Activated naive CD8-positive, alpha-beta T cell treated with anti-CD3 and anti-CD28 coated beads for 36 hours (primary cell): Measurements from ENCODE around the gene TOP3B. TPM values are rescaled to one million over a fixed set of nuclear protein-coding genes. Genes with fewer than 3 reads are reported as not detected.
"Not testable (repeated sequence)": the region's sequence is repeated elsewhere in the genome, so short reads cannot be mapped to it uniquely, and the experiment has no call there.

Source experiments
- DNase-seq: peaks from one replicate; pipeline ENCODE4 v3.0.0; 2021
- H3K27ac Mint-ChIP-seq: one replicate; pipeline ENCODE4 v1.8.0; 2022; ENCODE audit warnings: mild to moderate bottlenecking, moderate library complexity, mixed read lengths
- H3K27me3 Mint-ChIP-seq: one replicate; pipeline ENCODE4 v1.8.0; 2022; ENCODE audit warnings: mild to moderate bottlenecking, mixed read lengths
- H3K36me3 Mint-ChIP-seq: one replicate; pipeline ENCODE4 v1.8.0; 2021; ENCODE audit warnings: mild to moderate bottlenecking, mixed read lengths
- H3K4me1 Mint-ChIP-seq: one replicate; pipeline ENCODE4 v1.8.0; 2021; ENCODE audit warnings: mixed read lengths
- H3K4me3 Mint-ChIP-seq: one replicate; pipeline ENCODE4 v1.8.0; 2022; ENCODE audit warnings: mild to moderate bottlenecking, moderate library complexity, mixed read lengths
- H3K9me3 Mint-ChIP-seq: one replicate; pipeline ENCODE4 v1.8.0; 2022; ENCODE audit warnings: mixed read lengths
- total RNA-seq, 2 experiments: library from RNA; stranded (reverse); gene quantifications; one replicate each; pipeline ENCODE4 v1.2.3, GENCODE V29; 2021

The TOP3B gene
- total RNA-seq, 2 experiments from 2014 or later = 31.3 to 36.7 TPM

- no peaks in the 10 kb centered on the region for H3K27me3 Mint-ChIP-seq
- peaks cover 21% of the 10 kb centered on the region for H3K4me1 Mint-ChIP-seq
- H3K36me3 Mint-ChIP-seq = peaks cover 2% of the 10 kb centered on the region
- H3K4me3 Mint-ChIP-seq = no peak overlapping the region
- no peak for DNase-seq
- H3K9me3 Mint-ChIP-seq = no peaks in the 10 kb centered on the region
- H3K27ac Mint-ChIP-seq = no peak overlapping the region
Measured at GRCh38 chr22:21949569-21949918, 33.0 kb downstream of the TOP3B start.

GRCh38 chr22:21948824-21949568, 33.6 kb downstream of the TOP3B start:
- H3K9me3 Mint-ChIP-seq = no peaks in the 10 kb centered on the region
- peaks cover 2% of the 10 kb centered on the region for H3K36me3 Mint-ChIP-seq
- H3K4me3 Mint-ChIP-seq = no peak overlapping the region
- H3K27ac Mint-ChIP-seq = peak overlapping the region; percentile 42
- H3K27me3 Mint-ChIP-seq = no peaks in the 10 kb centered on the region
- peaks cover 21% of the 10 kb centered on the region for H3K4me1 Mint-ChIP-seq
- no peak for DNase-seq

GRCh38 chr22:21948390-21948789, 34.2 kb downstream of the TOP3B start:
- Mint-ChIP-seq H3K9me3 (no peaks in the 10 kb centered on the region), H3K4me3 (no peak overlapping the region), H3K4me1 (peaks cover 21% of the 10 kb centered on the region), H3K27me3 (no peaks in the 10 kb centered on the region), H3K36me3 (peaks cover 2% of the 10 kb centered on the region), H3K27ac (no peak overlapping the region)
- no peak for DNase-seq

GRCh38 chr22:21947040-21948014, 35.3 kb downstream of the TOP3B start:
- no peak overlapping the region for H3K27ac Mint-ChIP-seq
- peaks cover 2% of the 10 kb centered on the region for H3K36me3 Mint-ChIP-seq
- DNase-seq = no peak
- peaks cover 21% of the 10 kb centered on the region for H3K4me1 Mint-ChIP-seq
- H3K4me3 Mint-ChIP-seq = no peak overlapping the region
- H3K9me3 Mint-ChIP-seq = no peaks in the 10 kb centered on the region
- H3K27me3 Mint-ChIP-seq = no peaks in the 10 kb centered on the region

- no peak overlapping the region for H3K27ac Mint-ChIP-seq
- H3K4me3 Mint-ChIP-seq = no peak overlapping the region
- no peaks in the 10 kb centered on the region for H3K9me3 Mint-ChIP-seq
- H3K27me3 Mint-ChIP-seq = no peaks in the 10 kb centered on the region
- peaks cover 3% of the 10 kb centered on the region for H3K36me3 Mint-ChIP-seq
- H3K4me1 Mint-ChIP-seq = peaks cover 24% of the 10 kb centered on the region
- no peak for DNase-seq
Measured at GRCh38 chr22:21946262-21946925, 36.2 kb downstream of the TOP3B start.

GRCh38 chr22:21945453-21946261, 36.9 kb downstream of the TOP3B start:
- no peak for DNase-seq
- no peaks in the 10 kb centered on the region for H3K9me3 Mint-ChIP-seq
- peaks cover 22% of the 10 kb centered on the region for H3K4me1 Mint-ChIP-seq
- peaks cover 7% of the 10 kb centered on the region for H3K36me3 Mint-ChIP-seq
- H3K27ac Mint-ChIP-seq = no peak overlapping the region
- H3K27me3 Mint-ChIP-seq = no peaks in the 10 kb centered on the region
- no peak overlapping the region for H3K4me3 Mint-ChIP-seq

- H3K4me1 Mint-ChIP-seq = peaks cover 19% of the 10 kb centered on the region
- peaks cover 7% of the 10 kb centered on the region for H3K36me3 Mint-ChIP-seq
- no peak overlapping the region for H3K4me3 Mint-ChIP-seq
- no peaks in the 10 kb centered on the region for H3K9me3 Mint-ChIP-seq
- H3K27me3 Mint-ChIP-seq = no peaks in the 10 kb centered on the region
- DNase-seq = no peak
- H3K27ac Mint-ChIP-seq = no peak overlapping the region
Measured at GRCh38 chr22:21944871-21945270, 37.7 kb downstream of the TOP3B start.

- no peak overlapping the region for H3K27ac Mint-ChIP-seq
- H3K27me3 Mint-ChIP-seq = no peaks in the 10 kb centered on the region
Measured at GRCh38 chr22:21943571-21944448, 38.8 kb downstream of the TOP3B start.

GRCh38 chr22:21942407-21943343, 39.9 kb downstream of the TOP3B start:
- H3K4me3 Mint-ChIP-seq = no peak overlapping the region
- H3K9me3 Mint-ChIP-seq = no peaks in the 10 kb centered on the region
- H3K36me3 Mint-ChIP-seq = peaks cover 7% of the 10 kb centered on the region
- H3K27ac Mint-ChIP-seq = peak overlapping the region; percentile 44
- peak; percentile 33 for DNase-seq
- peaks cover 31% of the 10 kb centered on the region for H3K4me1 Mint-ChIP-seq
- no peaks in the 10 kb centered on the region for H3K27me3 Mint-ChIP-seq

More at GRCh38 chr22:21943571-21944448, 38.8 kb downstream of the TOP3B start:
- Mint-ChIP-seq H3K9me3 (no peaks in the 10 kb centered on the region), H3K36me3 (peaks cover 7% of the 10 kb centered on the region), H3K4me1 (peaks cover 22% of the 10 kb centered on the region), H3K4me3 (no peak overlapping the region)
- DNase-seq = no peak

GRCh38 chr22:21941921-21942320, 40.7 kb downstream of the TOP3B start:
- H3K4me3 Mint-ChIP-seq = no peak overlapping the region
- H3K4me1 Mint-ChIP-seq = peaks cover 31% of the 10 kb centered on the region
- no peaks in the 10 kb centered on the region for H3K27me3 Mint-ChIP-seq
- H3K27ac Mint-ChIP-seq = peak overlapping the region; percentile 44
- DNase-seq = no peak
- no peaks in the 10 kb centered on the region for H3K9me3 Mint-ChIP-seq
- H3K36me3 Mint-ChIP-seq = peaks cover 7% of the 10 kb centered on the region

- Mint-ChIP-seq H3K27ac (no peak overlapping the region), H3K36me3 (peaks cover 8% of the 10 kb centered on the region), H3K4me3 (no peak overlapping the region), H3K27me3 (no peaks in the 10 kb centered on the region), H3K4me1 (peaks cover 31% of the 10 kb centered on the region), H3K9me3 (no peaks in the 10 kb centered on the region)
- no peak for DNase-seq
Measured at GRCh38 chr22:21940521-21940920, 42.1 kb downstream of the TOP3B start.

GRCh38 chr22:21939935-21940334, 42.7 kb downstream of the TOP3B start:
- H3K27me3 Mint-ChIP-seq, H3K27ac Mint-ChIP-seq, H3K36me3 Mint-ChIP-seq, H3K9me3 Mint-ChIP-seq, H3K4me3 Mint-ChIP-seq, DNase-seq: not testable (repeated sequence)
- peaks cover 31% of the 10 kb centered on the region for H3K4me1 Mint-ChIP-seq

- DNase-seq = no peak
- no peak overlapping the region for H3K27ac Mint-ChIP-seq
- no peaks in the 10 kb centered on the region for H3K9me3 Mint-ChIP-seq
- no peaks in the 10 kb centered on the region for H3K27me3 Mint-ChIP-seq
- peaks cover 8% of the 10 kb centered on the region for H3K36me3 Mint-ChIP-seq
- peak overlapping the region; percentile 18 for H3K4me3 Mint-ChIP-seq
- H3K4me1 Mint-ChIP-seq = peaks cover 31% of the 10 kb centered on the region
Measured at GRCh38 chr22:21939461-21939913, 43.1 kb downstream of the TOP3B start.
